Common myeloid progenitor, CD34-positive (primary cell): ENCODE measurements around the gene OTOS.

Experiments
- CTCF ChIA-PET: fragments of 350-600 bp; sonication (Branson Sonifier 250); formaldehyde crosslinking; loops from one replicate; lab custom pipeline; 2021; ENCODE audit warnings: antibody characterized with exemption; lab: Charles Lee
- POLR2A ChIA-PET: fragments of 350-600 bp; sonication (Branson Sonifier 250); formaldehyde crosslinking; loops from one replicate; lab custom pipeline; 2021; ENCODE audit warnings: antibody characterized with exemption; lab: Charles Lee
- DNase-seq, 3 donors: peaks; one replicate each; pipeline versions ENCODE4 v3.0.0 to v3.0.0-alpha.2; 2013
- H3K27ac ChIP-seq, 2 experiments: 1 replicate in 1 of 2; 2 replicates in 1 of 2; pipeline ENCODE4 v1.7.0; 2013; ENCODE audit warnings: inconsistent platforms in 2 of 2, low read length in 2 of 2, mild to moderate bottlenecking in 2 of 2, low read depth in 1 of 2, moderate library complexity in 1 of 2; ENCODE audit not compliant: severe bottlenecking in 2 of 2, insufficient read depth in 1 of 2, poor library complexity in 1 of 2
- H3K27me3 ChIP-seq, 5 experiments: replicated peaks in 2 of 5; 1 replicate in 3 of 5; 2 replicates in 2 of 5; pipeline versions ENCODE4 v1.6.1 to v1.7.0; 2013; ENCODE audit warnings: low read length in 4 of 5, mild to moderate bottlenecking in 2 of 5, moderate library complexity in 2 of 5, inconsistent platforms in 1 of 5; ENCODE audit not compliant: insufficient read depth in 5 of 5, control insufficient read depth in 4 of 5
- H3K36me3 ChIP-seq, 4 experiments: 1 replicate in 2 of 4; 2 replicates in 2 of 4; pipeline versions ENCODE4 v1.6.1 to v1.7.0; 2013; ENCODE audit warnings: low read length in 3 of 4, control low read depth in 1 of 4, mild to moderate bottlenecking in 1 of 4; ENCODE audit not compliant: control insufficient read depth in 4 of 4, insufficient read depth in 4 of 4
- H3K4me1 ChIP-seq, 4 experiments: 1 replicate in 3 of 4; 2 replicates in 1 of 4; pipeline versions ENCODE4 v1.6.1 to v1.7.1; 2013; ENCODE audit warnings: low read length in 3 of 4, mild to moderate bottlenecking in 3 of 4, control low read depth in 1 of 4, inconsistent platforms in 1 of 4, moderate library complexity in 1 of 4; ENCODE audit not compliant: control insufficient read depth in 4 of 4, insufficient read depth in 4 of 4; ENCODE audit errors: control extremely low read depth in 1 of 4
- H3K4me3 ChIP-seq, 7 experiments: 1 replicate in 4 of 7; 2 replicates in 3 of 7; pipeline versions ENCODE4 v1.5.1 to v1.7.0; 2013; ENCODE audit warnings: mild to moderate bottlenecking in 7 of 7, low read length in 6 of 7, moderate library complexity in 6 of 7, inconsistent platforms in 2 of 7, low read depth in 2 of 7, control low read depth in 1 of 7; ENCODE audit not compliant: insufficient read depth in 4 of 7, control insufficient read depth in 1 of 7; ENCODE audit errors: extremely low read depth in 1 of 7
- H3K9me3 ChIP-seq, 5 experiments: 1 replicate in 4 of 5; 2 replicates in 1 of 5; pipeline versions ENCODE4 v1.6.1 to v1.7.1; 2013; ENCODE audit warnings: low read length in 4 of 5, mild to moderate bottlenecking in 2 of 5, inconsistent platforms in 1 of 5, low read depth in 1 of 5, moderate library complexity in 1 of 5; ENCODE audit not compliant: control insufficient read depth in 4 of 5, insufficient read depth in 2 of 5; ENCODE audit errors: control extremely low read depth in 1 of 5
- WGBS: methylation state at CpG from one replicate; pipeline ENCODE4 v1.1.5; 2013; ENCODE audit not compliant: insufficient coverage; 5-methylcytosine and 5-hydroxymethylcytosine counted together

Gene OTOS

DNA sequence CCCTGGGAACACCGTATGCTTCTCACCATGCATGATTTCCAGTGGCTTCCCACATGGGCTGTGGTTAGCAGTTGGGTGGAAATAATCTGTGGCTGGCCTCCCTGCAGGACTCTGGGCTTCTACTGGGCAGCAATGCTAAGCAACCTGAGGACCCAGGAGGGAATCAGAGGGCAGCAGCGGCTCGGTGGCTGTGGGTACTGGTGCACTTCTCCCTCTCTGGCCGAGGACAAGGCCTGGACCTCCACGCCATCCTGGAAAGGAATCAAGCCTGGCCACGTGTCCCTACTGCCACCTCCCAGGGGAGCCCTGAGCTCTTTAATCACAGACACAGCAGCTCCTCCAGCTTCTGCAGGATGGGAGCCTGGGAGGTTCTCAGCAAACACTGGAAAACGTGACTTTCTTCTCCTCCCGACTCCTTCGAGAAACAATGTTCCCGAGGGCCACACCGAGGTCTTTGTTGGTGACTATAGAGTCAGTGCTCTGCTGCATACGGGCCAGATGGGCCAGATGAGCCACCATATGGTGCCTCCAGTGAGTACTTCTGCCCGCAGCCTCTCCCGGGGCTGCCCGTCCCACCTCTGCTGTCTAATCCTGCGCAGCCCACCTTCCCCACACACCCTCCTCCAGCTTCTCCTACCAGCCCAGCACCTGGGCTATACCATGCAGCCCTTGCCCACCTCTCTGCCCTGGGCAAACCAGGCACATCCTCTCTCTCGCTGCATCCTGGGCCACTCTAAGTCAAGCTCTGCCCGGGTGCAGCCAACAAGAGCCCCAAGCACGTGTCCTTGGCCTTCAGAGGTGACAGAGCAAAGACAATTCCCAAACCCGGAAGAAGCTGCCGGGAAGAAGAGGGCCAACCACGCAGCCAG, 42.8 kb upstream of the OTOS start:
- Histone ChIP-seq H3K36me3 (no peaks in the 10 kb centered on the region), H3K9me3 (peaks cover 0 to 6% (median 3%) of the 10 kb centered on the region in 5 experiments), H3K27me3 (peaks cover under 1 to 31% (median 2%) of the 10 kb centered on the region in 5 experiments), H3K4me3 (no peak overlapping the region), H3K27ac (no peak overlapping the region), H3K4me1 (no peaks in the 10 kb centered on the region)
- CTCF ChIA-PET, result interaction anchor here (0.6 kb wide), 1 partner anchor 1821 kb away, joined by 3 read pairs; no protein-coding TSS in a partner anchor
- POLR2A ChIA-PET, result no interaction called here
- 85% methylated on average over 14 of the region's 22 CpGs for WGBS
- no peak for DNase-seq

- H3K27ac ChIP-seq, result no peak overlapping the region
- DNase-seq, result no peak
- no peak overlapping the region for H3K4me3 ChIP-seq
- WGBS, result 92% methylated on average over 3 of the region's 4 CpGs
- POLR2A ChIA-PET, result no interaction called here
- H3K4me1 ChIP-seq, result no peaks in the 10 kb centered on the region
- peaks cover 2 to 36% (median 4%) of the 10 kb centered on the region in 5 experiments for H3K27me3 ChIP-seq
- H3K9me3 ChIP-seq, result peaks cover 0 to 2% (median 0%) of the 10 kb centered on the region in 5 experiments
- no peaks in the 10 kb centered on the region for H3K36me3 ChIP-seq
- CTCF ChIA-PET, result interaction anchor here (0.6 kb wide), 1 partner anchor 1821 kb away, joined by 3 read pairs; no protein-coding TSS in a partner anchor
Measured at GRCh38 chr2:240182476-240182875, 42.0 kb upstream of the OTOS start.

DNA sequence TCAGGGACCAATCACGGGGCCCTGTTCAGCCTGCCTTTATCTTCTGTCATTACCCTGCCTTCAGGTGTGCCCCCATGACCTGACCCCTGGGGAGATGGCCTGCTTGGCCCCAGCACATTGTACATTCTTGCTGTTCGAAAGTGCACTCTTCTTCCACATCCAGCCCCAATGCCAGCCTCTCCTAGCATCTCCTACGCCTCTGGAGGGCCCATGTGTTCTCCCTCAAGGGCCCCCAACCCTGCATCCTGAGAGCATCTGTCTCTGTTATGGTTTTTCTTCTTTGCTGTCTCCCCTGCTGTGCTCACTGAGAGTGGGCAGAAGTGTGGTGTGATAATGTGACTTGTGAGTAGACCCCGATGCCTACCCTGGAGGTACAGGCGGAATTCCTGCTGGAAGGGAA, 41.5 kb upstream of the OTOS start:
- Histone ChIP-seq H3K4me3 (no peak overlapping the region), H3K9me3 (no peaks in the 10 kb centered on the region), H3K27ac (no peak overlapping the region), H3K36me3 (no peaks in the 10 kb centered on the region), H3K27me3 (peaks cover 2 to 36% (median 4%) of the 10 kb centered on the region in 5 experiments), H3K4me1 (no peaks in the 10 kb centered on the region)
- WGBS, result 71% methylated on average over 4 of the region's 5 CpGs
- POLR2A ChIA-PET, result no interaction called here
- CTCF ChIA-PET, result no interaction called here
- DNase-seq, result no peak

- no peak for DNase-seq
- WGBS, result 82% methylated on average over 8 of the region's 8 CpGs
- Histone ChIP-seq H3K4me3 (no peak overlapping the region), H3K27me3 (peaks cover 2 to 31% (median 4%) of the 10 kb centered on the region in 5 experiments), H3K36me3 (no peaks in the 10 kb centered on the region), H3K9me3 (no peaks in the 10 kb centered on the region), H3K27ac (no peak overlapping the region), H3K4me1 (no peaks in the 10 kb centered on the region)
- ChIA-PET CTCF (no interaction called here), POLR2A (no interaction called here)
Measured at GRCh38 chr2:240179941-240180666, 39.6 kb upstream of the OTOS start.

DNA sequence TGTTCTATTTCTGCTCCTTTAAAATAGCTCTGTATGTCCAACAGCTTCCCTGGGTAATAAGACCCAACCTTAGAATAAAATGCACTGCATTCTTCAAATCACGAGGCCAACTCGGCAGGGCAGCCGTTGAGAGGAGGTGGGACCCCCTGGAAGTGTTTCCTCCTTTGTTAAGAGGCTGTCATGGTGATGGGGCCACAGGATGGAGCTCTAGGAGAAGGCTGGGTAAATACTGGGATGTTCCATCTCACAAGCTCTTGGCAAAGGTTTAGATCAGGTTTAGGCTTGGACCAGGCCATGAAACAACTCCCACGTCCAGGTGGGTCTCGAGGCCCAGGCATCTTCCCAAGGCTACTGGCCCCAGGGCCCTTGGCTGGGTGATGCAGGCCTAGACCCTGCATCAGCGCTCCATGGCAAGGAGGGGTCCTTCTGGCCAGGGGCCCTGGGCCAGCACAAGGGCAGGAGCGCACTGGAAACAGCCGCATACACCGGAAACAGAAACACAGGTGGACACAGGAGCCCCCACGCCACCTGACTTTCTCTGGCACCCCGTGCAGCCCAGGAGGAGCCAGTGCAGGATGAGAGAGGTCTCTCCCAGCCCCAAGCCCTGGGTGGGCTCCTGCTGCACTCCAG, 38.8 kb upstream of the OTOS start:
- POLR2A ChIA-PET, result no interaction called here
- no peaks in the 10 kb centered on the region for H3K36me3 ChIP-seq
- H3K9me3 ChIP-seq, result no peaks in the 10 kb centered on the region
- H3K27ac ChIP-seq, result no peak overlapping the region
- CTCF ChIA-PET, result no interaction called here
- WGBS, result 94% methylated on average over 11 of the region's 11 CpGs
- no peak overlapping the region for H3K4me3 ChIP-seq
- no peak for DNase-seq
- H3K27me3 ChIP-seq, result peaks cover 0 to 34% (median 4%) of the 10 kb centered on the region in 5 experiments
- no peaks in the 10 kb centered on the region for H3K4me1 ChIP-seq

- Histone ChIP-seq H3K36me3 (no peaks in the 10 kb centered on the region), H3K27ac (no peak overlapping the region), H3K4me3 (no peak overlapping the region), H3K9me3 (no peaks in the 10 kb centered on the region), H3K27me3 (peaks cover 0 to 36% (median 5%) of the 10 kb centered on the region in 5 experiments), H3K4me1 (no peaks in the 10 kb centered on the region)
- CTCF ChIA-PET, result no interaction called here
- POLR2A ChIA-PET, result no interaction called here
- no peak for DNase-seq
- WGBS, result 87% methylated on average over 3 of the region's 3 CpGs
Measured at GRCh38 chr2:240178564-240178963, 38.1 kb upstream of the OTOS start.
